HEK293 (cell line): Measurements from ENCODE around the gene TOP3A.

ENCODE experiments used
- CTCF ChIA-PET: fragments of 350-600 bp; formaldehyde crosslinking; extraction: SDS; loops from one replicate; lab custom pipeline; 2021; ENCODE audit warnings: antibody characterized with exemption; lab: Yijun Ruan, JAX
- POLR2A ChIA-PET: fragments of 300-600 bp; formaldehyde crosslinking; extraction: SDS; loops from one replicate; lab custom pipeline; 2020; ENCODE audit warnings: antibody characterized with exemption, inconsistent platforms; lab: Yijun Ruan, JAX
- H3K27ac ChIP-seq: fragments of 200-500 bp; sonication (Bioruptor generic); 2 replicates; pipeline ENCODE4 v1.5.1; 2014; ENCODE audit warnings: low read depth, low read length, control low read depth, inconsistent platforms; ENCODE audit errors: extremely low read depth
- H3K36me3 ChIP-seq, 2 experiments: fragments of 200-500 bp in 1 of 2; sonication (Bioruptor generic) in 1 of 2; 1 replicate in 1 of 2; 2 replicates in 1 of 2; pipeline ENCODE4 v1.5.1; 2014 to 2017; ENCODE audit warnings: inconsistent platforms in 2 of 2, low read length in 2 of 2; ENCODE audit not compliant: control insufficient read depth in 2 of 2, insufficient read depth in 1 of 2
- H3K4me1 ChIP-seq: fragments of 200-500 bp; sonication (Bioruptor generic); 2 replicates; pipeline ENCODE4 v1.5.1; 2014; ENCODE audit warnings: mild to moderate bottlenecking, low read length, inconsistent platforms; ENCODE audit not compliant: control insufficient read depth, insufficient read depth
- H3K4me3 ChIP-seq: 2 replicates; pipeline ENCODE4 v1.5.1; 2011; ENCODE audit warnings: low read depth, mild to moderate bottlenecking, control low read depth, low read length, moderate library complexity
- H3K9me3 ChIP-seq: fragments of 200-500 bp; sonication (Bioruptor generic); 2 replicates; pipeline ENCODE4 v1.5.1; 2014; ENCODE audit warnings: low read depth, low read length, inconsistent platforms; ENCODE audit not compliant: control insufficient read depth, insufficient read depth
- GLIS1 ChIP-seq: fragments of 450-650 bp; formaldehyde crosslinking; IDR thresholded peaks from 2 replicates; pipeline ENCODE4 v1.5.1; 2016; ENCODE audit warnings: missing biosample characterization, missing genetic modification characterization
- INSM2 ChIP-seq: fragments of 450-650 bp; formaldehyde crosslinking; IDR thresholded peaks from 2 replicates; pipeline ENCODE4 v1.5.1; 2016; ENCODE audit warnings: missing biosample characterization, missing genetic modification characterization
- OVOL3 ChIP-seq: fragments of 450-650 bp; formaldehyde crosslinking; IDR thresholded peaks from 2 replicates; pipeline ENCODE4 v1.5.1; 2016; ENCODE audit warnings: missing biosample characterization, missing genetic modification characterization
- REPIN1 ChIP-seq: fragments of 450-650 bp; formaldehyde crosslinking; IDR thresholded peaks from 2 replicates; pipeline ENCODE4 v1.5.1; 2017; ENCODE audit warnings: missing biosample characterization, missing genetic modification characterization, low read depth
- ZBTB17 ChIP-seq: fragments of 450-650 bp; formaldehyde crosslinking; IDR thresholded peaks from 2 replicates; pipeline ENCODE4 v1.5.1; 2016; ENCODE audit warnings: missing biosample characterization, missing genetic modification characterization
- ZBTB26 ChIP-seq: fragments of 450-650 bp; formaldehyde crosslinking; optimal IDR thresholded peaks from 2 replicates; pipeline ENCODE3; 2016; ENCODE audit warnings: missing biosample characterization, mild to moderate bottlenecking, missing genetic modification characterization
- ZFP3 ChIP-seq: fragments of 450-650 bp; formaldehyde crosslinking; IDR thresholded peaks from 2 replicates; pipeline ENCODE4 v1.5.1; 2016; ENCODE audit warnings: low read depth, missing biosample characterization, missing genetic modification characterization
- ZNF10 ChIP-seq: fragments of 450-650 bp; formaldehyde crosslinking; IDR thresholded peaks from 2 replicates; pipeline ENCODE4 v1.5.1; 2017; ENCODE audit warnings: missing biosample characterization, missing genetic modification characterization
- ZNF19 ChIP-seq: fragments of 450-650 bp; formaldehyde crosslinking; IDR thresholded peaks from 2 replicates; pipeline ENCODE4; 2016; ENCODE audit warnings: missing biosample characterization, missing genetic modification characterization, low read depth
- ZNF211 ChIP-seq: fragments of 450-650 bp; formaldehyde crosslinking; IDR thresholded peaks from 2 replicates; pipeline ENCODE4 v1.5.1; 2016; ENCODE audit warnings: low read depth, missing biosample characterization, missing genetic modification characterization
- ZNF223 ChIP-seq: fragments of 450-650 bp; formaldehyde crosslinking; IDR thresholded peaks from 2 replicates; pipeline ENCODE4 v1.5.1; 2016; ENCODE audit warnings: missing biosample characterization, missing genetic modification characterization
- ZNF280D ChIP-seq: fragments of 450-650 bp; formaldehyde crosslinking; IDR thresholded peaks from 2 replicates; pipeline ENCODE4 v1.5.1; 2016; ENCODE audit warnings: missing biosample characterization, missing genetic modification characterization
- ZNF350 ChIP-seq: fragments of 450-650 bp; formaldehyde crosslinking; IDR thresholded peaks from 2 replicates; pipeline ENCODE4 v1.5.0; 2017; ENCODE audit warnings: missing biosample characterization, mild to moderate bottlenecking, missing genetic modification characterization
- ZNF37A ChIP-seq: fragments of 450-650 bp; IDR thresholded peaks from 2 replicates; pipeline ENCODE4 v1.5.1; 2018; ENCODE audit warnings: missing biosample characterization, missing genetic modification characterization
- ZNF433 ChIP-seq: fragments of 450-650 bp; formaldehyde crosslinking; IDR thresholded peaks from 2 replicates; pipeline ENCODE4 v1.5.1; 2016; ENCODE audit warnings: missing biosample characterization, missing genetic modification characterization, low read depth
- ZNF518A ChIP-seq: fragments of 450-650 bp; formaldehyde crosslinking; conservative IDR thresholded peaks from 2 replicates; pipeline ENCODE4 v1.5.1; 2016; ENCODE audit warnings: low read depth, missing biosample characterization, missing genetic modification characterization
- ZNF529 ChIP-seq: fragments of 450-650 bp; formaldehyde crosslinking; IDR thresholded peaks from 2 replicates; pipeline ENCODE4 v1.5.1; 2017; ENCODE audit warnings: missing genetic modification characterization, missing biosample characterization; ENCODE audit not compliant: insufficient replicate concordance
- ZNF645 ChIP-seq: fragments of 450-650 bp; formaldehyde crosslinking; IDR thresholded peaks from 2 replicates; pipeline ENCODE4; 2016; ENCODE audit warnings: missing biosample characterization, missing genetic modification characterization
- ZNF660 ChIP-seq: fragments of 450-650 bp; IDR thresholded peaks from 2 replicates; pipeline ENCODE4 v1.5.1; 2018; ENCODE audit warnings: missing biosample characterization, mild to moderate bottlenecking, missing genetic modification characterization
- ZSCAN16 ChIP-seq: fragments of 450-650 bp; formaldehyde crosslinking; IDR thresholded peaks from 2 replicates; pipeline ENCODE4 v1.5.1; 2016; ENCODE audit warnings: missing biosample characterization, missing genetic modification characterization
- ZXDB ChIP-seq: fragments of 450-650 bp; formaldehyde crosslinking; IDR thresholded peaks from 2 replicates; pipeline ENCODE4 v1.5.1; 2016; ENCODE audit warnings: missing biosample characterization, missing genetic modification characterization

The TOP3A gene

GRCh38 chr17:18240449-18240848 lies 74.3 kb downstream of the TOP3A start (continued):
- TF ChIP-seq ZNF518A (tag by site-specific recombination), result no peak
- no peak for TF ChIP-seq ZNF19 (tag by site-specific recombination)
- no peak for TF ChIP-seq ZNF350 (tag by site-specific recombination)
- no peak for TF ChIP-seq ZBTB17 (tag by site-specific recombination)
- no peak for TF ChIP-seq GLIS1
- TF ChIP-seq ZNF529, result no peak

GRCh38 chr17:18238299-18238698 lies 76.5 kb downstream of the TOP3A start:
- Histone ChIP-seq H3K36me3 (peaks cover 0 to 96% of the 10 kb centered on the region in 2 experiments; a peak in 2 of 3 replicates), H3K4me3 (no peak overlapping the region), H3K27ac (no peak overlapping the region), H3K4me1 (no peaks in the 10 kb centered on the region), H3K9me3 (no peaks in the 10 kb centered on the region)
- CTCF ChIA-PET, result no interaction called here
- POLR2A ChIA-PET, result no interaction called here
- TF ChIP-seq ZBTB26 (tag by site-specific recombination), result no peak
- TF ChIP-seq ZNF10 (tag by site-specific recombination), result no peak
- TF ChIP-seq ZNF223 (tag by site-specific recombination), result no peak
- no peak for TF ChIP-seq INSM2
- TF ChIP-seq ZNF645 (tag by site-specific recombination), result no peak
- TF ChIP-seq ZNF660, result no peak
- no peak for TF ChIP-seq OVOL3
- TF ChIP-seq ZXDB (tag by site-specific recombination), result no peak
- no peak for TF ChIP-seq ZFP3 (tag by site-specific recombination)
- TF ChIP-seq ZNF211 (tag by site-specific recombination), result no peak
- TF ChIP-seq ZNF280D, result no peak
- no peak for TF ChIP-seq ZNF37A
- no peak for TF ChIP-seq ZSCAN16 (tag by site-specific recombination)
- TF ChIP-seq REPIN1 (tag by site-specific recombination), result no peak
- no peak for TF ChIP-seq ZNF433
